NCI-H146 treated with DMSO at 0.1 percent for 48 hours (cell line): ENCODE measurements around the gene LRRC46.

Experiments used
- DNase-seq: peaks from one replicate; lab custom pipeline; 2025; ENCODE audit not compliant: unreplicated experiment; lab: John Stamatoyannopoulos, UW

Gene LRRC46

DNA sequence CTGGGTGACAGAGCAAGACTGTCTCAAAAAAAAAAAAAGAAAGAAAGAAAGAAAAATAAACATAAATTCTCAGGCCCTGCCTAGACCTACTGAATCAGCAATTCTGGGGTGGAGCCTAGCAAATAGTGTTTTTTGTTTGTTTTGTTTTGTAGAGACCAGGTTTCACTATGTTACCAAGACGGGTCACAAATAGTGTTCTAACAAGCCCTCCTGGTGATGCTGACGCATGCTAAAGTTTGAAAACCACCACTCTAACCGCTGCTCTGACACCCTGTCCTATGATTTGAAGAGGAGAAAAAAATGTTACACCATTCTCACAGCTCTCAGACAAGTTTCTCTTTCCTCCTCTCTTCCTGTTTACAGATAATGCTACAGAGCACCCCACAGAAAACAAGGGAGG, 1.6 kb upstream of the LRRC46 start:
- DNase-seq: no peak

DNA sequence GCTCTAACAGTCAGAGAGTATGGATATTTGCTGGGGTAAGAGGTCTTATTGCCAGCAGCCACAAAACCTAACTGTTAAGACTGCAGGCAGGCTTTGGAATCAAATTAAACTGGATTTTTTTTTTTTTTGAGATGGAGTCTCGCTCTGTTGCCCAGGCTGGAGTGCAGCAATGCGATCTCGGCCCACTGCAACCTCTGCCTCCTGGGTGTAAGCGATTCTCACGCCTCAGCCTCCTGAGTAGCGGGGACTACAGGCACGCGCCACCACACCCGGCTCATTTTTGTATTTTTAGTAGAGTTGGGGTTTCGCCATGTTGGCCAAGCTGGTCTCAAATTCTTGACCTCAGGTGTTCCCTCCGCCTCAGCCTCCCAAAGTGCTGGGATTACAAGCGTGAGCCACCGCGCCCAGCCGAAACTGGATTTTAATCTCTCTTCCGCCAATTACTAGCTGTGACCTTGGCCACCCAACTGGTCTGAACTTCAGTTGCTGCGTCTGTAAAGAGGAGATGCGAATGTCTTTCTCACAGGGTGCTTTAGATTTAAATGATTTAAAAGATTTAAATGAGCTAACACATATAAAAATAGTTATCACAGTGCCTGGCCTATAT, 971 bp upstream of the LRRC46 start:
- no peak for DNase-seq

DNA sequence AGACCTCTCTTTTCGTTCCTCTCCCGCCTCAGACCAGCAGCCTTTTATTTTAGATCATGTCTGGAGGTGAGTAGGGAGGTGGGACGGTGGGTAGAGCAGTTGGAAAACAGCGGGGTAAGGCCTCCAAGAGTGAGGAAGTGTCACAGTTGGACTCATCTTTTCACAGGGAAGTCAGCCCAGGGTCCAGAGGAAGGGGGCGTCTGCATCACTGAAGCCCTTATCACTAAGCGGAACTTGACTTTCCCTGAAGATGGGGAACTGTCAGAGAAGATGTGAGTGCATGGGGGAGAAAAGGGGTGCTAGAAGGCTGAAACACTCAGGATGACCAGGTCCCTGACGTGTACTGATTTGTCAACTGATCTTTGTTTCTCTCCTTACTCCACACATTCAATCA, 461 bp downstream of the LRRC46 start:
- DNase-seq: no peak

DNA sequence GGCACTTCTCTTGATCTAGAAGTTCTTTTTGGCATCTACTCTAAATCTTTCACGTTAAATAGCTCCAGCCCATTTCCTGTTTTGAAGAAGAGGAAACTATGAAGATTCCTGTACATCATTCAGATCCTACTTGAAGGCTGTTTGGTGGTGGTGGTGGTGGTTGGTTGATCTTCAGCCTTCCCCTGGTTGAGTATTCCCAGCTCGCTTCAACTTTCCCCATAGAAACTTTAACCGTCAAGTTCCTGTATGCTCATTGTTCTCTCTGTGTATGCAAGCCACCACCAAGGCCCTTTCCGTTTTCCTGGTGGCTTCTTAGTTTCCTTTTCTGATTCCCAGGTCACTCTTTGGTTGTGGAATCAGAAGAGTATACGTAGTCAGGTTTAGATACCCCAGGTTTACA, 3.3 kb downstream of the LRRC46 start:
- no peak for DNase-seq

DNA sequence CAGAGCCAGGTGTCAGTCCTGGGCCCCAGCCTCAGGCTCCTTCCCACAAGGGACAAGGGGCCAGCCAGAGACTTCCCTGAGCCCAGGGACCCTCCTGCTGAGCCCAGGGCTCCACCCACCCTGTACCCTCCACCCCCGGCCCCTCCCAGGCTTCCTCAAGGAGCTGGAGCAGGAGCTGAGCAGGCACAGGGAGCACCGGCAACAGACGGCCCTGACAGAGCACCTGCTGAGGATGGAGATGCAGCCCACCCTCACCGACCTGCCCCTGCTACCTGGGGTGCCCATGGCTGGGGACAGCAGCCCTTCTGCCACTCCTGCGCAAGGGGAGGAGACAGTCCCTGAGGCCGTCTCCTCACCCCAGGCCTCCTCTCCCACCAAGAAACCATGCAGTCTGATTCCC, 5.1 kb downstream of the LRRC46 start:
- no peak for DNase-seq

DNA sequence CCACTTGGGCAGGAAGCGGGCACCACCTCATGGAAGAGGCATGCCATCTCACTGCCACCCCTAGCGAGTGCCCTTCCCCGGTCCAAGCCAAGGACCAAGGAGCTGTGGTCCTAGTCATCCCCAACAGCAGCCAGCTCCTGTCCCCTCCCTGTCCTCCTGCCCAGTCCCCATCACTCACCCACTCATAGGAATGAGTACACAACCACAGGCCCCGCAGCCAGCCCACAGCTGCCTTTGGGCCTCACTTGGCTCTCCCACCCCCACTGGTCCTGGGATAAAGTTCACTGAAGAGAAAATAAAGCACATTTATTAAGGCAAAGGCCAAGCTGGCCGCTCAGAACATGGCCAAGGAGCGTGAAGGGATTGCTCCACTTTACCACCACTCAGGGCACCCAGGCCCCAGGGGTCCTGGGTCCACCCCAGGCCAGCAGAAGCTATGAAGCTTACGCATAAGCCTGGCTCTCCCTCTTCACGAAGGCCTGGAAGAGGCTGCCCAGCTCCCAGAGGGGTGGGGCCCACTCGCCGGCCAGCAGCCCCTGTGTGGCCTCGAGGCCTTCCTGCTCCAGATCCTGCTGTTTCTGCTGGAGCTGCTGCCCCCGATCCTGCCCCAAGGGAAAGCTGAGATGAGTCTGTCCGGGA, 6.0 kb downstream of the LRRC46 start:
- no peak for DNase-seq

DNA sequence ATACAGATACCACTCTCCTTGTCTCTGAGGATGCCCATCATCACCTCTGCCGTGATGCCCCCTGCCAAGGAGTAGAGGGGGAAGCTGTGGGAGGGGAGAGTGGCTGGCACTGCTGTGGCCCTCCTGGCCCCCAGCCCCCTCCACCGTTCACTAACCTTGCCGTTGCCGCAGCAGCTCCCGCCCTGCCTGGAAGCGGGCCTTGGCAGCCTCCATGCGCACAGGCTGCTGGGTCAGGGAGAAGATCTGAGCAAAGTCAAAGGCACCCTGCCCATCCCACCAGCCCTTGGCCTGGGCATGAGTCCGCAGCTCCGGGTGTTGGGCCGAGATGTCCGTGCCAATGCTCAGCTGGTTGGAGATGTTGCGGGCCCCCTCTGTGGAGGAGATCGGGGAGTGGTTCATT, 7.2 kb downstream of the LRRC46 start:
- DNase-seq: no peak

DNA sequence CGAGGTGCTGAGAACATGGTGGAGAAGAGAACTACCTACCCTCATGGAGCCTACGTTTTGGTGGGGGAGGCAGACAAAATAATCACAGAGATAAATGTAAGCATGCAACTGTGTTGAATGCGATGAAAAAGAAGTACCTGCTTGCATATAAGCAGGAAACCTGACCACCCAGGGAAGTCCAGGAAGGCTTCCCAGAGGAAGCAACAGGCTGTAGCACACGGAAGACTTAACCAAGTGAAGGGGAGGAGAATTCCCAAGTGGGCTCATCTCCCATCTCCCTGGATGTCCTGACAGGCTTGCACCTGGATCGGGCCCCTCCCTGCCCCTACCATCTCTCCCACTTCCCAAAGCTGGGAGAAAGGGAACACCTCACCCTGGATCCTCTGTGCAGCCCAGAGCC, 7.6 kb downstream of the LRRC46 start:
- no peak for DNase-seq

DNA sequence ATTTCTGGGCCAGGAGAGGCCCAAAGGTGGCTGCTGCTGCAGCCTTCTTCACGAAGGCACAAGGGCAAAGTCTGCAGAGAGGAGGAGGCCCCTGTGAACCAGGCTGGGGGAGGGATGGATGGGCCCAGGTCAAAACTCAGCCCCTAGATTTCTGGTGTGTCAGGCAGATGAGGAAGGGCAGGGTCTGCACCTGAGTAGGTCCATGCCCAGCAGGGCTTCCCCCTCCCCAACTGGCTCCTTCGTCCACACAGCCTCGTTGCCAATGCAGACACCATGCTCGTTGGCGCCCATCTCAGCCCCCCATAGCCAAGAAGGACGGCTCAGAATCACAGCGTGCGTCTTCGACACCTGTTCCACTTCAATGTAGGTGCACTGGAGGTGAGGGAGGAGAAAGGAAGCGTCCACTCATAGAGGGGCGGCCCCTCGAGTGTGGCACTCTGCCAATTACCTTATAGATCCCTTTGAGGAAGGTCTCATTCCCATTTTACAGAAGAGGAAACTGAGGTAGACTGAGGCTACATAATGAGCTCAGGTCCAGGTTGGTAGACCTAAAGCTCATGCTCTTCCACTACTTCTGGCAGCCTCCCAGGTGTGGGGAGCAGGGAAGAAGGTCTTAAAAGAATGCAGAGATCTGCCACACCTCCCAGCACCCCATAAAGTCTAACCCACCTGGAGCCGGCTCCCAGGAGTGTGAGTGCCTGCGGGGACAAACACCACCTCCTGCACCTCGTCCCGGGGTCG, 8.7 kb downstream of the LRRC46 start:
- DNase-seq: no peak

DNA sequence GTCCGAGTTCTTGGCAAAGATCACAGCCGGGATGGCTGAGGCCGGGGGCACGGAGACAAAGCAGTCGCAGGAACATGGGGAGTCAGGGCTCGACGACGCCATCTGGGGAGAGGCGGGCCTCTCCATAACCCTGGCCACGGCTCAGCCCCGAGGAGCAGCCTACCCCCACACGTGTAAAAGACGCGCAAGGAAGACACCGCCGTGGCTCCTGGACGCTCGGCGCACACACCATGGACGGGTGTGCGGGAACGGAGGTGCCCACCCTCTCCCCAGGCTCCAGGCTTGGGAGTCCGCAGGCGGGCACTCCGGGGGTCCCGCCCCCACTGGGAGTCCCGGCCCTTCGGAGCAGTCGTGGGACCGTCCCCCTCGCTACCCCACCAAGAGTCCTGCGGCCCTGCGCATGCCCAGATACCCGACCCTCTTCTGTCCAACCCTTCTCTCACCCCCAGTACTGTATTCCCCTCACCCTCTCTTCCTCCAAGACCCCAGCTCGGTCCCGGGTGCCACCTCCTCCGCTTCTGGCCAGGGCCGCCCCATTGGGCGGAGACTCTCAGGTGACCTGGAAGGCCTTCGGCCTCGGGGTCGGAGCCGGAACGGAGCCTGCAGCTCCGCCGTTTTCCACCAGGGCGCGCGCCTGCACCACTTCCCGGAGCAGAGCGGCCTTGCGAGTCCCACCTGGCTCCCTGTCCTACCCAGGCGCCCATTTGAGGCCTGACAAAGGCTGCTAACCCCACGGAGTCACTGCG, 9.4 kb downstream of the LRRC46 start, which contains the start of gene SCRN2:
TSS of gene SCRN2 (minus strand) at position 532 of the 746 bp plus-strand sequence. CDS start at position 102, 430 bp downstream.
- DNase-seq: peak; percentile 70

DNA sequence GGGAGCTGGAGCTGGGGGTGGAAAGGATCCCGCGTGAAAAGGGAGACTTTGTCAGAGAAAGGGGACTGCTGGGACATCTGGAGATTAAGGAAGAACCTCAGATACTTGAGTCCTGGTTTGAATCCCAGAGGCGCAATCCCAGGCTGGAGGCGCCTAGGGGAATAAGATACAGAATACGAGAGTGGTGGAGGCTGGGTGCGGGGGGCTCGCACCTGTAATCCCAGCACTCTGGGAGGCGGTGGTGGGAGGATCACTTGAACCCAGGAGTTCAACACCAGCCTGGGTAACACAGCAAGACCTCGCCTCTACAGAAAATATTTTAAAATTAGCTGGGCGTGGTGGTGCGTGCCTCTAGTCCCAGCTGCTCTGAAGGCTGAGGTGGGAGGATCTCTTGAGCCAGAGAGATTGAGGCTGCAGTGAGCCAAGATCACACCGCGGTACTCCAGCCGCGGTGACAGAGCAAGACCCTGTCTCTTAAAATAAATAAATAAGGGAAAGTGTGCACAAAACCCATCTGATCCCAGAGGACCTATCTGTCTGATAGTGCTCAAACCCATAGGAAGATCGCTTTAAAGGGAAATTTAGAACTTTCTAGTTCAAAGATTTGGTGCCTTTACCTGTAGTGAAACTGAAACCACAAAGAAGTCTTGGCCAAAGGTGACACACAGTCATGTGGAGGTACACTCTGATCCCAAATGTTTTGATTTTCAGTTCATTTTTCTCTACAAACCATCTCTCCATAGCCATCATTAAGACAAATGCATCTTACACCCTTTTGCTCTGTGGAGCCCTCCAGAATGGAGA, 10.2 kb downstream of the LRRC46 start:
- DNase-seq: no peak

DNA sequence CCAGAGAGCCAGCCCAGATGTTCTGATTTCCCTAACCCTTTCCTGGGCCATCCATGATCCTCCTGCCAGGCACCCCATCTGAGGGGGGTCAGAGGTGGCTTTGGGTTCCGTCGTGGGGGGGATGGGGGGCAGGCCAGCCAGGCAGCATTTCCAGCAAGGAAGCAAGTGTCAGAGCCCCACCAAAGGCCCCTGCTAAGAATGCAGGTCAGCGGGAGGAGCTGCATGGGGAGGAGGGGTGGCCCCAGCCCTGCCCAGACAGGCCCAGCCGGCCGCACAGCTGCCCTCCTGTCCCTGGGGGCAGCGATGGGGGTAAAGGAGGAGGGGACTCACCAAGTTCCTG, 11.9 kb downstream of the LRRC46 start:
- DNase-seq: no peak

DNA sequence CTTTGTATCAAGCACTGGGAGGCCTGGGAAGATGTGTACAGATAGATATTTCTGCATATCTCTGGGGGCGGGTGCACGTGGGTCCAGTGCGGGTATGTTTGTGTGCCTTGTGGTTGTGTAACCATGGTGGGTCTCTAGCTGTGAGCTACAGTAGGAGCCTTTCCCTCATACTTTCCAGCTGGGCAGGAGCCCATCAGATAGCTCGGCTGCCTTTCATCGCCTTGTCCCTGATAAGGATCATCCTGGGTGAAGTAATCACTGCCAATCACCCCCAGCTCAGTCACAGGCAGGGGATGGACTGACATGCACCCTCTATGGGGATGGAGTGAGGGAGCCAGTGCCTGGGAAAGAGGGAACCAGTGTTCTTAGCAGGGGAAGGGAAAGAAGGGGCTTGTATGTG, 12.8 kb downstream of the LRRC46 start:
- DNase-seq: peak; percentile 40

DNA sequence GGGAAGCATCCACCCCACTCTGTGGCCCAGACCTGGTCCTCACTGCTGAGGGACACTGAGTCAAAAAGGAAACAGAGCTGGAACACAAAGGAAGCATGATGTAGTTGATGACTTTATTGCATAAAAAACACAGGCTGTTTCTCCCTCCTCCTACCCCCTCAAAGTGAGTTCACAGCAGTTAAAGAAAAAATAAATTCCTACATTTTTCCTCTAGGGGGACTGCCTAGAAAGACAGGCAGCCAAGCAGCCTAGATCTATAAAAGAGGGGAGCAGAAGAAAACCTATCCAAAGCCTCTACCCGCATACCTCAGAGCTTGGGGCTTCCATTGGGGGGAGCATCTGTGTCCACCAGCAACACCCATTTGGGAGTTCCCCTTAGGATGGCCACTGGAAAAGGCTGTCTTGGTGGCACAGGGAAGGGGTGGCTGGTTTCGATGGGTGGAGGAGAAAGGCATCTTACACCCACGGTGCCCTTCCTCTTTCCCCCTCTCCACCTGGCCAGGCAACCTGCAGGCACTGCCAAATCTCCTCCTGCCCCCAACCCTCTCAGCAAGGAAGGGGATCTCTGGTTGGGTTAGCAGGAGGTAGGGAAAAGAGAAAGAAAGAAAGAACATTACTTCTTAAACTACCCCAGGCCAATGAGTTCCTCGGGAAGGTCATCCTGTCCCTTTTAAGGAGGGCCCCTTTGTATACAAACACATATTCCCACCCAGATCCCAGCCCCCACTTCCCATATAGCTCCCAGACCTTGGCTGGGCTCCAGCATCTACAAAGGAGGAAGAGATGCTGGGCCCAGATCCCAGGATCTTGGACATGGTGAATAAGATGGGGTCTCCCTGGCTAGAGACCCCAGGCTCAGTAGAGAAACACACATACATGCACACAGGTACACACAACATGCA, 13.6 kb downstream of the LRRC46 start:
- DNase-seq: no peak

DNA sequence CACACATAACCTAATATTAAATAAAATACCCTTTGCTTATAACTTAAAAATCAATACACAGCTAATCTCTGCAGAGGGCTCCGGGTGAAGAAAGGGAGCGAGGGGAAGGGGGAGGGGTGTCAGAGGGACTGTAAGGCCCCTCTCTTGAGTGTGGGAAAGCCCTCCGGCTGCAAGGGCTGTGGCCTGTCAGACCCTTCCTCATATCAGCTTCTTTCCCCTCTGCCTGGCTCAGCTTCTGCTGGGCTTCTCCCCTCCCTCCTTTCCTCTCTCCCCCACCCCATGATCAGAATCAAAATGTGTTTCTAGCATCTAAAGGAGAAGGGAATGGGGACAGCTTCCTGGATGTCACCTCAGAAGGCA, 14.2 kb downstream of the LRRC46 start:
- no peak for DNase-seq

DNA sequence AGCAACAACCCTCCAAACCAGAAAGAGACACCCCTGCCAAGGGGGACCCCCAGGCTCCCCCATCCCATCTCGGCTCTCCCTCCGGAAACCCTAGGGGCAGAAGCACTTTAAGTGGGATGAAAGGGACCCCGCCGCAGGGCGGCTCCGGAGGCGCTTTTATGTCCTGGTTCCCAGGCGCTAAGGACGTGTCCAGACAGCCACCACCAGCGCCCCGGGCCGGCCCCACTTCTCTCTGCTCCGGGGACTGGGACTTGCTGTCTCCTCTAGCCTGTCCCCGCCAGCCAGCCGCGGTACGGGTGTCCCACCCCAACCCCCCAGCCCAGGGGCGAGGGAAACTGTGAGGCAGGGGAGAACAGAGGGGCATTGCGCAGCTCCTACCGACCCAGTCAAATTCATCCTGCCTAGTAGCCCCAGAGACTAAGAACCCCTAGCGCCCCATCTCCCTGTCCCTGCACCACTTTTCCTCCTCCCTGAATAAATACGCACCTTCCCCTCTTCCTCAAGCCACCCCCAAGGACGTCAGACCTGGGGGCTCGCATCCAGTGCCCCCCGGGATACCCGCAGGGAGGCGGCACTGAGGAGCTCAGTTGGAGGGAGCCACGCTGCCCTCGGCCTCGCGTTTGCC, 15.4 kb downstream of the LRRC46 start:
- no peak for DNase-seq

DNA sequence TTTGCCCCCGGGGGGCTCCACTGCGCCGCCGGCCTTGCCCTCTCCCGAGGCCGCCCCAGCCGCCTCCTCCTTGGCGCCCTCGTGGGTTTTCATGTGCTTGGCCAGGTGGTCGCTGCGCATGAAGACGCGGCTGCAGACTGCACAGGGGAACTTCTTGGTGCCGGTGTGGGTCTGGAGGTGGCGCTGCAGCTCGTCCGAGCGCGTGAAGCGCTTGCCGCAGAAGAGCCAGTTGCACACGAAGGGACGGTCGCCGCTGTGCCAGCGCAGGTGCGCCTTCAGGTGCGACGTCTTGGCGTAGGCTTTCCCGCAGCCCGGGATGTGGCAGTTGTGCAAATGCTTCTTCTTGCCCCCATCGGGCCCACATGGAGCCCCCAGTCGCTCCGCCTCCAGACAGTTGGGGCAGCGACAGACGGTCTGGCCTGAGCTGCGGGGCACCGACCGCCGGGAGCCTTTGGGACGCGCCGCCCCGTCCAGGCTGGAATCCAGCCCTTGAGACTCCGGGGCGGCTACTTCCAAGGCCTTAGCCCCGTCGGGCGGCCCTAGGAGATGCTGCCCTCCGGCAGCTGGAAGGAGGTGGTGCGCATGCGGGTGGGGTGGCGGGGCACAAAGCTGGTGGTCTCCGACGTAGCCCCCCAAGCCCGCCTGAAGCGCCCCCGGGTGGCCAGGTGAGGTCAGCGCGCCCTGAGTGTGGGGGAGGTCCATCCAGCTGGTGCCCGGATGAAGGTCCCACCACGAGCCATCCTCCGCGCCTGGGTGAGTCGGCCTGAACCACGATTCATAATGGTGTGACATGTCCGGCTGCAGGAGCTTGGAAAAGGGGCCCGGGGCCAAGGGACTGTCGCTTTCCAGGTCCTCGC, 16.1 kb downstream of the LRRC46 start:
- no peak for DNase-seq

DNA sequence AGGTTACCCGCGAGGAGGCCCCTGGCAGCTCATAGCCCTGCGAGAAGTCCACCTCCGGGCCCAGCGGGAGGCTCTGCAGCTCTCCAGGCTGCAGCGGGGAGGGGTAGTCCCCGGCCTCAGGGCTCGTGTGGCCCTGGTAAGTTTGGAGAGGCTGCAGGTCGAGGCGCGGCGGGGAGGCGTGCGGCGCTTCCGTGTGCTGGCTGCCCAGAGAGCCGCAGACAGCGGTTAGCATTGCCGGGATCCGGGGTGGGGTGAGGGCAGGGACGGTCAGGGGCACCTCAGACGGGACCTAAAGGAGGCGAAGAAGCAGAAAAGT, 16.7 kb downstream of the LRRC46 start:
- no peak for DNase-seq

DNA sequence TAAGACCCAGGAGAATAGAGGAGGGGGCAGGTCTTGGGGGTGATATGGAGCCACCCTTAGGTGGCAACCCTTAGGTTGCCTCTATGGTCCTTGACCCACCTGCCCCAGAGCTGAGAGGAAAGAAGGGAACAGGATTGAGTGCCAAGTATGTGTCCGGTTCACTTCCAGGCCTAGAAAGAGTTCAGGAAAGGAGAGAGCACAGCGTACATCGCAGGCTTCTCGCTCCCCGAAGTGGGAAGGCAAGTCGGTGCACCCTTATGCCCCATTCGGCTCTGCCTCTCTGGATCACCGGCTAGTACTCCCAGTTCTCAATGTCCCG, 18.9 kb downstream of the LRRC46 start:
- no peak for DNase-seq
